NCI-H1436 treated with DMSO at 0.1 percent for 48 hours (cell line): ENCODE results near the gene RGS7.
"Not testable (repeated sequence)": the region's sequence is repeated elsewhere in the genome, so short reads cannot be mapped to it uniquely, and the experiment has no call there.

Experiments used
- DNase-seq: peaks from one replicate; lab custom pipeline; 2025; lab: John Stamatoyannopoulos, UW

RGS7 gene

DNA sequence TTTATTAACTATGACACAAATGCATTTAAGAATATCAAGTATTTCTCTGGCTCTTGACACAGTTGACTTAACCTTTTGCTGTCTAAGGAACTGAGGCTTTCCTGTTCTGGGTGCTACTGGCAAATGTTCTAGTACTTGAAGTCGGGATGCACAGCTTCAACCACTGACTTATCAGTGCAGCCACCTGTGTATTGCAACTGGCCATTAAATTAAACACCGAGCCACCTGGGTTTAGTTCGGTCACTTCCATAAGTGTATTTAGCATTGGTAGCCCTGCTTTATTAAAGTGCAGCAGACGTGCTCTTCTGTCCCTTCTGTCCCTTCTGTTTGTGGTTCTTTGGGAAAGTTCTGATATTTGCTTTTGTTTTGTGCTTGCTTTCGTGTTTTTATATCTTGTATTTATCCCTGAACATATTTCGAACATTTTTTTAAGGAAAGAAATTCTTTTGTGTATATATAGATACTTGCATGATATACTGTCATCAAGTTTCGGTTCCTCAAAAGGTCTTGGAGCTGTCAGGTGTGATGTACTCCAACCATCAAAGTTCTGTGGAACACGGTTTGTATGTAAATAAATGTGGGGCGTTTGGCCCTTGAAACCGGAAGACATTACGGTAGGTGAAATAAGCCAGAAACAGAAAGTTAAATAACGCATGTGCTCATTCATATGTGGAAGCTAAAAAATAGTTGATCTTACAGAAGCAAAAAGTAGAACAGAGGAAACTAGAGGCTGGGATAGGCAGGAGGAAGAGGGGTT, 447.1 kb downstream of the RGS7 start:
- DNase-seq = no peak

DNA sequence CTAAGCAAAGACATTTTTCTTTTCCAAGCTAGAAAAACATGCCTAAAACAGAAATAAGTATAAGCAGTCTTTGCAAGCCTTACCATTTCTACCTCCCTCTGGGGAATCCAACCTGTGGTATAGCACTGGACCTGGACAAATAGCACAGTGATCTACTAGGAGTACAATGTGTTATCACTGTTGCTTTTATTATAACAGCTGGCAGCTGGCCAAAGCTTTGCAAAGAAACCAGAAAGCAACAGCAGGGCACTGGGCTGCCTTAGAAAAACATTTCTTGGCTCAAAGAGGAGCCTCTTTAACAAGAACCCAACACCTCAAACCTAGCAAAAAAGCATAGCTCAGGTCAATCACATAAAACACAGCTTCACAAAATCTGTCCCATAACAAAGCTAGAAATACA, 450.5 kb downstream of the RGS7 start:
- DNase-seq = no peak

DNA sequence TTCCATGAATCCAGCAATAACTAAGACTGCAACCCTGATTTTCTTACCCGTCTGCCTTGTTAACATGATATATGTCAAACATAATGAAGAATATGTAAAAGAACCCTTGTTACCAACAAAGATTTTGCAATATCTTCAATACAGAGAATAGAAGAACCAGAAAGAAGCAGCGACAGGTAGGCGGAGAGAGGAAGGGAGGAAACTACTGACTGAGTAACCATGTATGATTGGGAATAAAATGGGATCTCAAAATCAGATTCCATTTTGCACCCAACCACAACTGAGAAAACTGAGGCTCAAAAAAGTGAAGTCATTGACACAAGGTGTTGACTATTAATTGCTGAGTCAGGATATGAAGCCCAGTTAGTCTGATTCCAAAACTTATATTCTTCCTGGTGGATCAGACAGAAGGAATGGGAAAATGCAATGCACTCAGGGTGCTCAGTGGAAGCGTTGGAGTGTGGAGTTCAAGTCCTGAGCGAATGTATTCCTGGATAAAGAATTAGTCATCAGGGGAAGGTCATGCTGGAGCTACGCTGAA, 451.7 kb downstream of the RGS7 start:
- DNase-seq = no peak

DNA sequence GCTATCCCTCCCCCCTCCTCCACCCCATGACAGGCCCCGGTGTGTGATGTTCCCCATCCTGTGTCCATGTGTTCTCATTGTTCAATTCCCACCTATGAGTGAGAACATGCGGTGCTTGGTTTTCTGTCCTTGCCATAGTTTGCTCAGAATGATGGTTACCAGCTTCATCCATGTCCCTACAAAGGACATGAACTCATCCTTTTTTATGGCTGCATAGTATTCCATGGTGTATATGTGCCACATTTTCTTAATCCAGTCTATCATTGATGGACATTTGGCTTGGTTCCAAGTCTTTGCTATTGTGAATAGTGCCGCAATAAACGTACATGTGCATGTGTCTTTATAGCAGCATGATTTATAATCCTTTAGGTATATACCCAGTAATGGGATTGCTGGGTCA, 461.6 kb downstream of the RGS7 start:
- not testable (repeated sequence) for DNase-seq

DNA sequence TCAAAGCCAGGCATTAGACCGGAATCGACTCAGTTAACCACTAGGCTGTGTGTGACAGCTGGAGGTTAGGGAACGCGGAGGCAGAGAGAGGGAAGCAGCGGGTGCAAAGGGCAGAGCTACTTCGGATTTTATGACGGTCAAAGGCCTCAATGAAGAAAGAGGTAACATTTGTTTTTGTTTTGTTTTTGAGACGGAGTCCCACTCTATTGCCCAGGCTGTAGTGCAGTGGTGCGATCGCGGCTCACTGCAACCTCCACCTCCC, 468.3 kb downstream of the RGS7 start:
- no peak for DNase-seq

- no peak for DNase-seq
Observed at GRCh38 chr1:240888039-240888786, 468.8 kb downstream of the RGS7 start.

GRCh38 chr1:240883490-240883889, 473.5 kb downstream of the RGS7 start:
- DNase-seq = no peak

GRCh38 chr1:240882656-240883308, 474.2 kb downstream of the RGS7 start:
- DNase-seq = not testable (repeated sequence)

DNA sequence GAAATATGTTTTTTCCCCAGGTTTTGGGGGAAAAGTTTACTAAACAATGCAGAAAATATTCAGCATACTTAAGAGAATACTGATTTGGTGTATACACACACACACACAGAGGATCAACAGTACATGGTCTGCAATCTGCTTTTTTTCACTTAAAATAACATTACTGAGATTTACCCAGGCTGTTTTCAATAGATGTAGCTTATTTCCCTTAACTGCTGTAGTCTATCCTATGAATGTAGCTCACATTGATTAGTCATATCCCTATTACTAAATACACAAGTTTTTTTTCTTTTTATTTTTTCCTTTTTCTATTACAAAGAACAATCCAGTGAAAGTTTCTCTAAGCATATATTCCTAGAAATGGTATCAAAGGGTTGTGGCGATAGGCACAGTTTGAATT, 478.4 kb downstream of the RGS7 start:
- no peak for DNase-seq

- no peak for DNase-seq
Observed at GRCh38 chr1:240877605-240878004, 479.4 kb downstream of the RGS7 start.

- no peak for DNase-seq
Observed at GRCh38 chr1:240876071-240876470, 480.9 kb downstream of the RGS7 start.

GRCh38 chr1:240869071-240869470, 487.9 kb downstream of the RGS7 start:
- DNase-seq = no peak

DNA sequence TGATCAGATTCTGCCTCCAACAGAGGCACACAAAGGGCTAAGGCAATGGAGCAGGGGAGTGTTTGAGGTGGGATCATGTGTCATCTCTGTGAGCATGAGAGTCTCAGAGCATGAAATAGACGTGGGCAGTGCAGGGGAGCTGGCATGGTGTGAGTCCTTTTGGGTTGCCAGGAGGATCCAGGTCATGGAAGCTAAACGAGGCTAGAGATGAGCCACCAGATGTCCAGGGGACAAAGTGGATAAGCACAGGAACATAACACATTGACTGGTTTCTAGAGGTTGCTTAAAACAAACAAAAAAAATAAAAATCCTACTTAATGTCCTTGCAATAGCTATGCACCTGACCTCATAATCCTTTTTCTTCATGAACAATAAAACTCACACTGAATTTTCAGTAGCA, 490.3 kb downstream of the RGS7 start:
- DNase-seq = no peak

DNA sequence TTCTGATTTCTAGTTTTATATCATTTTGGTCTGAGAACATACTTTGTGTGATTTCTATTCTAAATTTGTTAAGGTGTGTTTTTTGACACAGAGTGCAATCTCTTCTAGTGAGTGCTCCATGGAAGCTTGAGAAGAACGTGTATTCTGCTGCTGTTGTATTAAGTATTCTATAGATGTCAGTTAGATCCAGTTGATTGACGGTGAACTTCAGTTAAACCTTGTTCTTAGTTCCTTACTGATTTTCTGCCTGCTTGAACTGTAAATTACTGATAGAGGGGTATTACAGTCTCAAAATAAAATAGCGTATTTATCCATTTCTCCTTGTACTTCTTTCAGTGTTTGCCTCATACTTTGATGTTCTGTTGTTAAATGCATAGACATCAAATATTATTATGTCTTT, 497.0 kb downstream of the RGS7 start:
- no peak for DNase-seq

GRCh38 chr1:240854367-240854766, 502.6 kb downstream of the RGS7 start:
- no peak for DNase-seq

DNA sequence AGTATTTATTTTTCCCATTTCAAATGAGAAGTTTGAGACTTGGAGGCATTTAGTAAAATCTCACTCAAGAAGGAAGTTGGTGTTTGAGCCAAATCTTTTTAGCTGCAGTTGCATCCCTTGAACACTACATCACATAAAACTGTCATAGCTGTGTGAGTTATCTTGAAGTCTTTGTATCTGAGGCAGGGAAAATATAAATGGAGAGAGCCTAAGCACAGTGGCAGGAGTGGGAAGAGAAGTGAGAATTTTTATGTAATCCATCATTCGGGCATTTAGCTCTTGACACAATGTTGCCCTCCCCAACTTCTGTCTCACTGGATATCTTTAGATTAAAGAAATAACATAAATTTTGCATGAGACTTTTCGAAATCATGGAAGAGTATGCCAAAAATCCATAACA, 509.7 kb downstream of the RGS7 start:
- no peak for DNase-seq

- no peak for DNase-seq
Observed at GRCh38 chr1:240844486-240844885, 512.5 kb downstream of the RGS7 start.

- DNase-seq = no peak
Observed at GRCh38 chr1:240843798-240844197, 513.2 kb downstream of the RGS7 start.

- no peak for DNase-seq
Observed at GRCh38 chr1:240836271-240836670, 520.7 kb downstream of the RGS7 start.

DNA sequence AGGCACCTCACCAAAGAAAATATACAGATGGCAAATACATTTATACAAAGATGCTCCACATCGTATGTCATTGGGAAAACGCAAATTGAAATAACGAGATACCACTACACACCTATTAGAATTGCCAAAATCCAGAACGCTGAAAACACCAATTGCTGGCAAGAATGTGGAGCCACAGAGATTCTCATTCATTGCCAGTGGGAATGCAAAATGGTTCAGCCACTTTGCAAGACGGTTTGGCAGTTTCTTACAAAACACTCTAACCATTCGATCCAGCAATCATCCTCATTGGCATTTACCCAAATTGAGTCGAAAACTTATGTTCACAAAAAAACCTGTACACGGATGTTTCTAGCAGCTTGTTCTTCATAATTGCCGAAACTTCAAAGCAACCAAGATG, 521.7 kb downstream of the RGS7 start:
- DNase-seq = no peak

DNA sequence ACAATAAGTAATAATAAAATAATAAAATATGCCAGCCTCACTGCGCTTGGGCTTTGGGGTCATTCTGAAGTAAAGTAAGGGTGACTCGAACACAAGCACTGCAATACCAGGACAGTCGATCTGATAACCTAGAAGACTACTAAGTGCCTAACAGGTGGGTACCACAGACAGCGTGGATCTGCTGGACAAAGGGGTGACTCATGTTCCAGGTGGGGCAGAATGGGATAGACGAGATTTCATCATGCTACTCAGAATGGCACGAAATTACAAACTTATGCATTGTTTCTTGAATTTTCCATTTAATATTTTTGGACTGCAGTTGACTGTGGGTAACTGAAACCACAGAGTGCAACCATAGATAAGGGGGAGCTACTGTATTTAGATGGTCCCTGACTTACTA, 523.9 kb downstream of the RGS7 start:
- no peak for DNase-seq

DNA sequence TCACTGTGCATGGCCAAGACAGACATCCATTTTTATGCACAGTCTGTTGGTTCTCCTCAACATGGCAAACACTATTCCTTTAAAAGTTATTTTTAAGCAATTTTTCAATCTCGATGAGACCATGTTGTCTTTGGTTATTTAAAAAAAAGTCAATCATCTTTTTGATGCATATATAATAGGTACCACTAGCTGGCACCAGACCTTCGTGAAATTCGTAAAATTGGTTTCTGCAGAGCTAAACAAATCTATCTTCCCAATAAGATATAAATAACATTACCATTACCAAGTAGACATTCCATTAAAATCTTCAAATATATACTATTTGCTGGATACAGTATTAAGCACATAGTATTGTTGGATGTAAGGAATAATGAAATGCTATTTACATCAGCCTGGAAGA, 525.1 kb downstream of the RGS7 start:
- DNase-seq = no peak

GRCh38 chr1:240831191-240831631, 525.8 kb downstream of the RGS7 start:
- no peak for DNase-seq
